ENCODE data around the gene GLG1.

Gene GLG1

GRCh38 chr16:74651841-74652240 is 44.9 kb upstream of the GLG1 start:
- H3K36me3 ChIP-seq (replicated peaks; ENCODE audit: insufficient read depth, low read length): no peaks in the 10 kb centered on the region
- no peak overlapping the region for H3K4me3 ChIP-seq (ENCODE audit: low read length)
- H3K27ac ChIP-seq (ENCODE audit: low read length): no peak overlapping the region
- H3K4me2 ChIP-seq (ENCODE audit: low read depth, low read length): no peak overlapping the region
- peaks cover 53% of the 10 kb centered on the region for H3K79me2 ChIP-seq (ENCODE audit: low read length)
- no peaks in the 10 kb centered on the region for H3K4me1 ChIP-seq (ENCODE audit: low read length)
- H4K20me1 ChIP-seq (ENCODE audit: insufficient read depth, low read length): no peaks in the 10 kb centered on the region
- H3K9me2 ChIP-seq (replicated peaks; ENCODE audit: insufficient read depth, low read length): no peaks in the 10 kb centered on the region
- no peak overlapping the region for H2AFZ ChIP-seq (ENCODE audit: low read length)
- H3K9me3 ChIP-seq (replicated peaks; ENCODE audit: insufficient read depth, low read length): no peaks in the 10 kb centered on the region
- H3K9ac ChIP-seq (ENCODE audit: low read length): no peak overlapping the region
- DNase-seq: no peak
- TF ChIP-seq EZH2 (optimal IDR thresholded peaks at IDR 0.05; ENCODE audit: low read depth, low read length) (no peak), CTCF (IDR thresholded peaks at IDR 0.05; ENCODE audit: low read length) (no peak), EZH2phosphoT487 (IDR thresholded peaks at IDR 0.05; ENCODE audit: low read length) (no peak)
- no peaks in the 10 kb centered on the region for H3F3A ChIP-seq (ENCODE audit: insufficient read depth, low read length)
- H3K27me3 ChIP-seq (replicated peaks; ENCODE audit: insufficient read depth, low read length): no peaks in the 10 kb centered on the region

GRCh38 chr16:74650966-74651567 is 44.2 kb upstream of the GLG1 start:
- Histone ChIP-seq H2AFZ (ENCODE audit: low read length) (no peak overlapping the region), H3K27me3 (replicated peaks; ENCODE audit: insufficient read depth, low read length) (no peaks in the 10 kb centered on the region), H3K79me2 (ENCODE audit: low read length) (peaks cover 47% of the 10 kb centered on the region), H3K36me3 (replicated peaks; ENCODE audit: insufficient read depth, low read length) (no peaks in the 10 kb centered on the region), H4K20me1 (ENCODE audit: insufficient read depth, low read length) (no peaks in the 10 kb centered on the region), H3K9ac (ENCODE audit: low read length) (no peak overlapping the region), H3K4me2 (ENCODE audit: low read depth, low read length) (no peak overlapping the region), H3K9me3 (replicated peaks; ENCODE audit: insufficient read depth, low read length) (no peaks in the 10 kb centered on the region), H3K9me2 (replicated peaks; ENCODE audit: insufficient read depth, low read length) (no peaks in the 10 kb centered on the region), H3K27ac (ENCODE audit: low read length) (no peak overlapping the region), H3F3A (ENCODE audit: insufficient read depth, low read length) (no peaks in the 10 kb centered on the region), H3K4me1 (ENCODE audit: low read length) (no peaks in the 10 kb centered on the region), H3K4me3 (ENCODE audit: low read length) (no peak overlapping the region)
- DNase-seq: no peak
- TF ChIP-seq EZH2phosphoT487 (IDR thresholded peaks at IDR 0.05; ENCODE audit: low read length) (no peak), CTCF (IDR thresholded peaks at IDR 0.05; ENCODE audit: low read length) (peak; percentile 18; the same call in 1 of the 2 replicates)

GRCh38 chr16:74649839-74650504 is 43.1 kb upstream of the GLG1 start:
- Histone ChIP-seq H2AFZ (ENCODE audit: low read length) (no peak overlapping the region), H3K79me2 (ENCODE audit: low read length) (peaks cover 41% of the 10 kb centered on the region), H3K4me1 (ENCODE audit: low read length) (no peaks in the 10 kb centered on the region), H3K4me2 (ENCODE audit: low read depth, low read length) (no peak overlapping the region), H3K4me3 (ENCODE audit: low read length) (no peak overlapping the region), H3K27me3 (replicated peaks; ENCODE audit: insufficient read depth, low read length) (no peaks in the 10 kb centered on the region), H4K20me1 (ENCODE audit: insufficient read depth, low read length) (no peaks in the 10 kb centered on the region), H3K36me3 (replicated peaks; ENCODE audit: insufficient read depth, low read length) (no peaks in the 10 kb centered on the region), H3F3A (ENCODE audit: insufficient read depth, low read length) (no peaks in the 10 kb centered on the region), H3K9ac (ENCODE audit: low read length) (no peak overlapping the region), H3K9me3 (replicated peaks; ENCODE audit: insufficient read depth, low read length) (no peaks in the 10 kb centered on the region), H3K9me2 (replicated peaks; ENCODE audit: insufficient read depth, low read length) (no peaks in the 10 kb centered on the region), H3K27ac (ENCODE audit: low read length) (no peak overlapping the region)
- TF ChIP-seq CTCF (IDR thresholded peaks at IDR 0.05; ENCODE audit: low read length): no peak
- TF ChIP-seq EZH2phosphoT487 (IDR thresholded peaks at IDR 0.05; ENCODE audit: low read length): no peak
- TF ChIP-seq EZH2 (optimal IDR thresholded peaks at IDR 0.05; ENCODE audit: low read depth, low read length): no peak
- no peak for DNase-seq
